Raji (cell line): ENCODE measurements around the gene RYR1.
A peak's percentile ranks its signal among the peaks of the same experiment; 100 is the strongest.

Experiments
- POLR2A ChIP-seq: IDR thresholded peaks from 2 replicates; pipeline ENCODE4 v1.6.1; 2011; ENCODE audit warnings: low read depth, low read length, control low read depth; ENCODE audit not compliant: insufficient read depth

The RYR1 gene

GRCh38 chr19:38488096-38488495, 54.6 kb downstream of the RYR1 start:
- no peak for TF ChIP-seq POLR2A

- TF ChIP-seq POLR2A, result no peak
These were observed 55.4 kb downstream of the RYR1 start for GRCh38 chr19:38488776-38489481.

GRCh38 chr19:38490861-38491260, 57.4 kb downstream of the RYR1 start:
- no peak for TF ChIP-seq POLR2A

- no peak for TF ChIP-seq POLR2A
These were observed 58.8 kb downstream of the RYR1 start for GRCh38 chr19:38492181-38492813.

- no peak for TF ChIP-seq POLR2A
These were observed 60.9 kb downstream of the RYR1 start for GRCh38 chr19:38494379-38494778.

- no peak for TF ChIP-seq POLR2A
These were observed 62.6 kb downstream of the RYR1 start for GRCh38 chr19:38496116-38496515.

- no peak for TF ChIP-seq POLR2A
These were observed 63.4 kb downstream of the RYR1 start for GRCh38 chr19:38496603-38497487.

GRCh38 chr19:38497907-38498306, 64.4 kb downstream of the RYR1 start:
- no peak for TF ChIP-seq POLR2A

GRCh38 chr19:38499532-38499931, 66.0 kb downstream of the RYR1 start:
- TF ChIP-seq POLR2A, result no peak

- no peak for TF ChIP-seq POLR2A
These were observed 67.0 kb downstream of the RYR1 start for GRCh38 chr19:38500450-38500849.

- no peak for TF ChIP-seq POLR2A
These were observed 69.1 kb downstream of the RYR1 start for GRCh38 chr19:38502410-38503076.

- no peak for TF ChIP-seq POLR2A
These were observed 69.6 kb downstream of the RYR1 start for GRCh38 chr19:38503077-38503410.

GRCh38 chr19:38505958-38506357, 72.5 kb downstream of the RYR1 start:
- TF ChIP-seq POLR2A, result no peak

- no peak for TF ChIP-seq POLR2A
These were observed 72.9 kb downstream of the RYR1 start for GRCh38 chr19:38506375-38506722.

- TF ChIP-seq POLR2A, result peak; percentile 34; the same call in 1 of the 2 replicates
These were observed 73.4 kb downstream of the RYR1 start for GRCh38 chr19:38506723-38507550.

- TF ChIP-seq POLR2A, result no peak
These were observed 74.1 kb downstream of the RYR1 start for GRCh38 chr19:38507551-38508127.
